ENCODE data around the gene EZR. TPM values are rescaled to one million over a fixed set of nuclear protein-coding genes. Genes with fewer than 3 reads are reported as not detected.

The EZR gene
- total RNA-seq, 1 donor from 2014 or later, result 254 TPM

GRCh38 chr6:158776737-158777136 is 42.4 kb downstream of the EZR start:
- Mint-ChIP-seq H3K27ac (ENCODE audit: unreplicated experiment) (no peak overlapping the region), H3K27me3 (ENCODE audit: low read depth, unreplicated experiment) (no peaks in the 10 kb centered on the region)

GRCh38 chr6:158775832-158776231 is 43.3 kb downstream of the EZR start:
- FAIRE-seq, result no peak
- H3K27ac ChIP-seq (ENCODE audit: low read depth, low read length), result no peak overlapping the region
- H3K9ac ChIP-seq (ENCODE audit: low read length), result no peak overlapping the region
- H3K79me2 ChIP-seq (ENCODE audit: insufficient read depth, low read length), result peaks cover 30% of the 10 kb centered on the region
- no peak overlapping the region for H3K4me3 ChIP-seq (ENCODE audit: insufficient read depth, low read depth, low read length)
- Mint-ChIP-seq H3K9me3 (ENCODE audit: unreplicated experiment) (no peaks in the 10 kb centered on the region), H3K36me3 (ENCODE audit: low read depth, unreplicated experiment) (peaks cover 32% of the 10 kb centered on the region), H3K4me3 (ENCODE audit: unreplicated experiment) (no peak overlapping the region), H3K27me3 (ENCODE audit: low read depth, unreplicated experiment) (no peaks in the 10 kb centered on the region), H3K4me1 (ENCODE audit: low read depth, unreplicated experiment) (peaks cover 1% of the 10 kb centered on the region), H3K27ac (ENCODE audit: unreplicated experiment) (no peak overlapping the region)
- peaks cover 7% of the 10 kb centered on the region for H3K4me1 ChIP-seq (ENCODE audit: insufficient read depth, low read length)
- no peak overlapping the region for H3K4me2 ChIP-seq (ENCODE audit: low read length)
- H3K36me3 ChIP-seq (ENCODE audit: insufficient read depth, low read length), result peaks cover 40% of the 10 kb centered on the region
- peaks cover 38% of the 10 kb centered on the region for H4K20me1 ChIP-seq (ENCODE audit: insufficient read depth, low read length)
- DNase-seq (ENCODE audit: low read depth), result no peak
- no peaks in the 10 kb centered on the region for H3K27me3 ChIP-seq (ENCODE audit: insufficient read depth, low read length)
- TF ChIP-seq EZH2 (IDR thresholded peaks at IDR 0.05; ENCODE audit: insufficient read depth, low read length) (no peak), CTCF (IDR thresholded peaks at IDR 0.05; ENCODE audit: insufficient read depth, low read depth, low read length) (no peak)
- no peaks in the 10 kb centered on the region for H3K9me3 ChIP-seq (ENCODE audit: insufficient read depth, low read depth, low read length)
- no peak overlapping the region for H2AFZ ChIP-seq (ENCODE audit: low read depth, low read length)

More at GRCh38 chr6:158776737-158777136, 42.4 kb downstream of the EZR start:
- Mint-ChIP-seq H3K36me3 (ENCODE audit: low read depth, unreplicated experiment) (peaks cover 34% of the 10 kb centered on the region), H3K9me3 (ENCODE audit: unreplicated experiment) (no peaks in the 10 kb centered on the region), H3K4me3 (ENCODE audit: unreplicated experiment) (no peak overlapping the region), H3K4me1 (ENCODE audit: low read depth, unreplicated experiment) (peaks cover 4% of the 10 kb centered on the region)
- no peaks in the 10 kb centered on the region for H3K27me3 ChIP-seq (ENCODE audit: insufficient read depth, low read length)
- TF ChIP-seq EZH2 (IDR thresholded peaks at IDR 0.05; ENCODE audit: insufficient read depth, low read length) (no peak), CTCF (IDR thresholded peaks at IDR 0.05; ENCODE audit: insufficient read depth, low read depth, low read length) (no peak)
- no peak for FAIRE-seq
- H4K20me1 ChIP-seq (ENCODE audit: insufficient read depth, low read length), result peaks cover 29% of the 10 kb centered on the region
- H2AFZ ChIP-seq (ENCODE audit: low read depth, low read length), result no peak overlapping the region
- H3K36me3 ChIP-seq (ENCODE audit: insufficient read depth, low read length), result peaks cover 45% of the 10 kb centered on the region
- H3K9ac ChIP-seq (ENCODE audit: low read length), result no peak overlapping the region
- no peak for DNase-seq (ENCODE audit: low read depth)
- H3K4me3 ChIP-seq (ENCODE audit: insufficient read depth, low read depth, low read length), result no peak overlapping the region
- no peaks in the 10 kb centered on the region for H3K4me1 ChIP-seq (ENCODE audit: insufficient read depth, low read length)
- H3K4me2 ChIP-seq (ENCODE audit: low read length), result no peak overlapping the region
- no peak overlapping the region for H3K27ac ChIP-seq (ENCODE audit: low read depth, low read length)
- H3K79me2 ChIP-seq (ENCODE audit: insufficient read depth, low read length), result peaks cover 30% of the 10 kb centered on the region
- H3K9me3 ChIP-seq (ENCODE audit: insufficient read depth, low read depth, low read length), result no peaks in the 10 kb centered on the region

GRCh38 chr6:158774717-158775449 is 44.3 kb downstream of the EZR start:
- no peak overlapping the region for H3K4me3 Mint-ChIP-seq (ENCODE audit: unreplicated experiment)
- Histone ChIP-seq H3K79me2 (ENCODE audit: insufficient read depth, low read length) (peaks cover 22% of the 10 kb centered on the region), H3K9ac (ENCODE audit: low read length) (no peak overlapping the region), H3K4me2 (ENCODE audit: low read length) (no peak overlapping the region), H3K27me3 (ENCODE audit: insufficient read depth, low read length) (no peaks in the 10 kb centered on the region), H2AFZ (ENCODE audit: low read depth, low read length) (no peak overlapping the region), H3K27ac (ENCODE audit: low read depth, low read length) (no peak overlapping the region), H4K20me1 (ENCODE audit: insufficient read depth, low read length) (peaks cover 37% of the 10 kb centered on the region), H3K4me1 (ENCODE audit: insufficient read depth, low read length) (peaks cover 10% of the 10 kb centered on the region), H3K36me3 (ENCODE audit: insufficient read depth, low read length) (peaks cover 38% of the 10 kb centered on the region), H3K9me3 (ENCODE audit: insufficient read depth, low read depth, low read length) (no peaks in the 10 kb centered on the region), H3K4me3 (ENCODE audit: insufficient read depth, low read depth, low read length) (no peak overlapping the region)
- H3K9me3 Mint-ChIP-seq (ENCODE audit: unreplicated experiment), result no peaks in the 10 kb centered on the region
- no peak for FAIRE-seq
- no peak overlapping the region for H3K27ac Mint-ChIP-seq (ENCODE audit: unreplicated experiment)
- peaks cover under 1% of the 10 kb centered on the region for H3K4me1 Mint-ChIP-seq (ENCODE audit: low read depth, unreplicated experiment)
- H3K36me3 Mint-ChIP-seq (ENCODE audit: low read depth, unreplicated experiment), result peaks cover 31% of the 10 kb centered on the region
- DNase-seq (ENCODE audit: low read depth), result no peak
- TF ChIP-seq EZH2 (IDR thresholded peaks at IDR 0.05; ENCODE audit: insufficient read depth, low read length) (no peak), CTCF (IDR thresholded peaks at IDR 0.05; ENCODE audit: insufficient read depth, low read depth, low read length) (no peak)
- H3K27me3 Mint-ChIP-seq (ENCODE audit: low read depth, unreplicated experiment), result no peaks in the 10 kb centered on the region
